ENCODE data around the gene NOX3. TPM values are rescaled to one million over a fixed set of nuclear protein-coding genes. Genes with fewer than 3 reads are reported as not detected.

NOX3 gene
- total RNA-seq, 1 experiment from 2014 or later: not detected

DNA sequence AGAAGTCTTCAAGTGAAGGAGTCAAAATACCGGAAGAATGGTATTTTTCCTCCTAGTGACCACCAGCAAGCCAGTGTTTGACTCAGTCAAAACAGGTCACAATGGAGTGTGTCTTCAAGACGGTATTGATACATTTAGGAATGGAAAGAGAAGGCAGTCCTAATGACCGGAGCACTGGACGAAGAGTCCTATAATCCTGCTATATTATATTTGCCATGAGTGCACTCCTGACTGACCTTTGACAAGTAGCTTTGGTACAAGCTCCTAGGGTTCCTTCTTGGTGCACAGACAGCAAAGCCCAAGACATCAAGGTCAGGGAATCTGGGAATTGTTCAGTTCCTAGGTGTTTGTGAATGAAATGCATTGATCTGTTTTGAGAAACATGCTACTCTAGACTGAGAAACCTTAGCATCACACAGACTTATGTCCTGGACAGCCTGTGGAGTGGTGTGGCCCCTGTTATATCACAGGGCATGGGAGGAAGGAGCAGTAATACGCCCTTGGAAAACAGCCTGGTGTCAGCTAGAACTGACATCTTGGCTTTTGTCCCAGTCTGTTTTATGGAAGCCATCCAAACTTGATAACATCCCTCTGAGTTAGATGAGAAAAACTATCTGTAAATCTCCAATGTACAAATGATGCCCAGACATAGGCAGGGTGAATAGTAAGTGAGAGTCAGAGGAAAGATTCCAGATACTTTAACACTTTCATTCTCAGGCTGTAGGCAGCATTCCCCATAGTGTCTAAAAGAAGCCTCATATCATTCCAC is 18.5 kb downstream of the NOX3 start:
- no peaks in the 10 kb centered on the region for H3K9me2 ChIP-seq (replicated peaks; ENCODE audit: insufficient read depth, low read length)
- H3K4me2 ChIP-seq (ENCODE audit: low read depth, low read length, poor library complexity, severe bottlenecking): no peak overlapping the region
- H3K79me2 ChIP-seq (ENCODE audit: low read length): no peaks in the 10 kb centered on the region
- no peaks in the 10 kb centered on the region for H3K4me1 ChIP-seq (ENCODE audit: low read length)
- no peaks in the 10 kb centered on the region for H3K36me3 ChIP-seq (ENCODE audit: insufficient read depth, low read length)
- no peak for DNase-seq
- H3K27me3 ChIP-seq (ENCODE audit: low read length): no peaks in the 10 kb centered on the region
- no peak overlapping the region for H3K4me3 ChIP-seq (ENCODE audit: low read length)
- H3K9ac ChIP-seq (ENCODE audit: low read length): no peak overlapping the region
- no peak overlapping the region for H3K27ac ChIP-seq (ENCODE audit: low read length)
- H4K20me1 ChIP-seq (ENCODE audit: insufficient read depth, low read depth, low read length): no peaks in the 10 kb centered on the region
- H2AFZ ChIP-seq (ENCODE audit: low read length): no peak overlapping the region
- H3K9me3 ChIP-seq (ENCODE audit: low read length): no peaks in the 10 kb centered on the region

DNA sequence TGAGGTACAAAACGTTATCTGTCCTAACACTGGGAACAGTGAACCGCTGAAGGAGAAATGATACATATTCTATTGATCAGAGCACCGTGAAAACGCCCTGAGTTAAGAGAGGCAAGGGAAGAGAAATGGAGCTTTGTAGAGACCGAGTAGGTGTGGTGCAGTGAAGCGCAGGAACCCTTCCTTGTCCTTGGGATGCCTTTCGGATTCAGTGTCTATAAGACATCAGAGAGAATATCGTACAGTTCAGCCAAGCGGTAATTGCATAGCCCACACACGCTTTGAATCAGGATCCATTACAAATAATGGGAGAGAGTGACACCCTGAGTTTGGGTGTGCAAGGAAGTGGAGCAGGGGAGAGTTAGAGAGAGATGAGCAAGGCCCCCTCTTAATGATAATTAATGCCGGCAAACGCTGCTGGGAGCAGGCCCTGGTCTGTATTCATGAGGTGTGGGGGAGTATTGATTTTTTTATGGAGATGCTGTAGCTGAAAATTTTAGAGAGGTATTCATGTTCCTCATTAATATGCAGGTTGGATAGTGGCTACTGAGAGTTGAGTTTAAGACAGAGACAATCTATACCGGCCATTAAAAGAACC is 20.7 kb downstream of the NOX3 start:
- Histone ChIP-seq H3K9ac (ENCODE audit: low read length) (no peak overlapping the region), H3K27me3 (ENCODE audit: low read length) (no peaks in the 10 kb centered on the region), H3K9me2 (replicated peaks; ENCODE audit: insufficient read depth, low read length) (no peaks in the 10 kb centered on the region), H4K20me1 (ENCODE audit: insufficient read depth, low read depth, low read length) (no peaks in the 10 kb centered on the region), H3K9me3 (ENCODE audit: low read length) (no peaks in the 10 kb centered on the region), H3K4me1 (ENCODE audit: low read length) (no peaks in the 10 kb centered on the region), H3K27ac (ENCODE audit: low read length) (no peak overlapping the region), H2AFZ (ENCODE audit: low read length) (no peak overlapping the region), H3K4me2 (ENCODE audit: low read depth, low read length, poor library complexity, severe bottlenecking) (no peak overlapping the region), H3K79me2 (ENCODE audit: low read length) (no peaks in the 10 kb centered on the region), H3K4me3 (ENCODE audit: low read length) (no peak overlapping the region), H3K36me3 (ENCODE audit: insufficient read depth, low read length) (no peaks in the 10 kb centered on the region)
- DNase-seq: no peak

- Histone ChIP-seq H3K36me3 (ENCODE audit: insufficient read depth, low read length) (no peaks in the 10 kb centered on the region), H3K27ac (ENCODE audit: low read length) (no peak overlapping the region), H4K20me1 (ENCODE audit: insufficient read depth, low read depth, low read length) (no peaks in the 10 kb centered on the region), H3K9me3 (ENCODE audit: low read length) (no peaks in the 10 kb centered on the region), H2AFZ (ENCODE audit: low read length) (no peak overlapping the region), H3K27me3 (ENCODE audit: low read length) (no peaks in the 10 kb centered on the region), H3K4me2 (ENCODE audit: low read depth, low read length, poor library complexity, severe bottlenecking) (no peak overlapping the region), H3K9ac (ENCODE audit: low read length) (no peak overlapping the region), H3K4me1 (ENCODE audit: low read length) (no peaks in the 10 kb centered on the region), H3K79me2 (ENCODE audit: low read length) (no peaks in the 10 kb centered on the region), H3K4me3 (ENCODE audit: low read length) (no peak overlapping the region), H3K9me2 (replicated peaks; ENCODE audit: insufficient read depth, low read length) (no peaks in the 10 kb centered on the region)
- no peak for DNase-seq
These were observed 21.5 kb downstream of the NOX3 start for GRCh38 chr6:155434096-155434495.

DNA sequence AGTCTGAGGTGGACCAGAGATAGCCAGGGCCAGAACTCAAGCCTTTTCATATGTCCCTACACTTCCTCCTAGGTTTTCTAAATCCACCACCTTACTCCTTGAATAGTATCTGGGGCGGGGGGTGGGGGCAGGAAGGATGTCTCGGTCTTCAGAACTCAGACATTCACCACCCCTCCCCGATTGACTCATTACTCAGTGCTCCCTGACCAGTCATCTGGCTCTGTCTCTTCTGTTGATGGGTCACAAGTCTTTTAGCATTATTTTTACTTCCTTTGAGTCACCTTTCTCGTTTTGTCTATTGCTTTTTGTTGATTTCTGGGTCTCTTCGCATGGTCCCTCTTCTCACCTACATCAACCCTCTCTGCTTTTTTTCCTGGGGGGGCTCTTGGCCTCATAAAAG is 23.3 kb downstream of the NOX3 start:
- H3K27me3 ChIP-seq (ENCODE audit: low read length): no peaks in the 10 kb centered on the region
- H3K4me1 ChIP-seq (ENCODE audit: low read length): no peaks in the 10 kb centered on the region
- H3K4me3 ChIP-seq (ENCODE audit: low read length): no peak overlapping the region
- H3K36me3 ChIP-seq (ENCODE audit: insufficient read depth, low read length): no peaks in the 10 kb centered on the region
- no peak for DNase-seq
- no peak overlapping the region for H3K4me2 ChIP-seq (ENCODE audit: low read depth, low read length, poor library complexity, severe bottlenecking)
- H2AFZ ChIP-seq (ENCODE audit: low read length): no peak overlapping the region
- H3K79me2 ChIP-seq (ENCODE audit: low read length): no peaks in the 10 kb centered on the region
- H3K9me3 ChIP-seq (ENCODE audit: low read length): no peaks in the 10 kb centered on the region
- no peak overlapping the region for H3K9ac ChIP-seq (ENCODE audit: low read length)
- no peaks in the 10 kb centered on the region for H4K20me1 ChIP-seq (ENCODE audit: insufficient read depth, low read depth, low read length)
- H3K27ac ChIP-seq (ENCODE audit: low read length): no peak overlapping the region
- H3K9me2 ChIP-seq (replicated peaks; ENCODE audit: insufficient read depth, low read length): no peaks in the 10 kb centered on the region

DNA sequence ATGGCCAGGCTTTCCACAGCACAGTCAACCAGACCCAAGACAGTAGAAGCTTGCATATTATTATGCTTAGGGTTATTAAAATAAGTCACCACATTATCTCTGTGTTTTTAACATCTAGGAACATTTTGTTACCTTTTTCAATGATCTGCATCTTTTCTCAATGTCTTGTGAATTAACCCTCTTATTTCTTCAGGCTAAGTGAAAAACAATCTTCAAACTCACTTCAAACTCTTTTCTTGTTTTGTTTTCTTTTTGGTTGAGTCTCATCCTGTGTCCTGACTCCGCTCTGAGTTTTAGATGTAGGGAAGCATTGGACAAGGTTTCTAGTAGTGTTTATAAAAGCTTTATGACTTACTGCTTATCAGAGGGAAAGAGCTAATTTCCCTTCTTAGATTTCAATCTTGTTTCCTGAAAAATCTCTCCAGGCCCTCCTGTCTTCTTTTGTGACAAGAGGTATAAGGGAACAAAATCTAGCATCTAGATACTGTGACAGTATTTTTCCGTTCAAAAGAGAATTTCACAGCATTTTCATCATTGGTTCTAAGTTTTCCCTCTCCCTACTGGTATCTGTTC is 26.2 kb downstream of the NOX3 start:
- H3K27ac ChIP-seq (ENCODE audit: low read length): no peak overlapping the region
- no peak overlapping the region for H3K9ac ChIP-seq (ENCODE audit: low read length)
- H3K4me1 ChIP-seq (ENCODE audit: low read length): no peaks in the 10 kb centered on the region; the same call in 1 of the 2 replicates
- no peak overlapping the region for H3K4me2 ChIP-seq (ENCODE audit: low read depth, low read length, poor library complexity, severe bottlenecking)
- H3K27me3 ChIP-seq (ENCODE audit: low read length): no peaks in the 10 kb centered on the region
- H3K4me3 ChIP-seq (ENCODE audit: low read length): no peak overlapping the region
- no peaks in the 10 kb centered on the region for H4K20me1 ChIP-seq (ENCODE audit: insufficient read depth, low read depth, low read length)
- no peaks in the 10 kb centered on the region for H3K9me3 ChIP-seq (ENCODE audit: low read length)
- H3K36me3 ChIP-seq (ENCODE audit: insufficient read depth, low read length): no peaks in the 10 kb centered on the region
- no peaks in the 10 kb centered on the region for H3K9me2 ChIP-seq (replicated peaks; ENCODE audit: insufficient read depth, low read length)
- no peak overlapping the region for H2AFZ ChIP-seq (ENCODE audit: low read length)
- no peaks in the 10 kb centered on the region for H3K79me2 ChIP-seq (ENCODE audit: low read length)
- DNase-seq: no peak

DNA sequence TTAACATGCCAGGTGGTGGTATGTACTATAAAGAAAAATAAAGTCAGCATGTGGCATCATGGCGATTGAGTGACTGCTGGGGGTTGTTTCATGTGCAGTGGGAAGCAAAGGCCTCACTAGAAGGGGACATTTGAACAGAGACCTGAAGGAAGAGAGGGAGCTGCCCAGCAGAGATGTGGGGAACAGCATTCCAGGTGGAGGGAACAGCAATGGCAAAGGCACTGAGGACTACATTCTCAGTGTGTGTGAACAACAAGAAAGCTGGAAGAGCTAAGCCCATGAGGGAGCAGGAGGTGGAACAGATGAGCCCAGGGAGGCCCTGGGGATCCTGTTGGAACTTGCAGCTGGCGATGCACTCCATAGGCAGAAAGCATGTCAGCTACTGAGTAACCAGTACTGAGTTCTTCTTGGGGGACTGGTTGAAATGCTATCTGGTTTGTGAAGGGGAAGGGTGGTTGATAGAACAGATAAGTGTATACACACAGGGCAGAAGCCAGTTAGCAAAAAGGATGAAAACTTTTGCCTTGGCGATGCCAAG is 29.2 kb downstream of the NOX3 start:
- H3K36me3 ChIP-seq (ENCODE audit: insufficient read depth, low read length): no peaks in the 10 kb centered on the region
- H3K4me2 ChIP-seq (ENCODE audit: low read depth, low read length, poor library complexity, severe bottlenecking): no peak overlapping the region
- no peak overlapping the region for H3K27ac ChIP-seq (ENCODE audit: low read length)
- no peak overlapping the region for H3K9ac ChIP-seq (ENCODE audit: low read length)
- peaks cover 3% of the 10 kb centered on the region; the same call in 1 of the 2 replicates for H3K4me1 ChIP-seq (ENCODE audit: low read length)
- DNase-seq: no peak
- no peak overlapping the region for H2AFZ ChIP-seq (ENCODE audit: low read length)
- H3K4me3 ChIP-seq (ENCODE audit: low read length): no peak overlapping the region
- H4K20me1 ChIP-seq (ENCODE audit: insufficient read depth, low read depth, low read length): no peaks in the 10 kb centered on the region
- no peaks in the 10 kb centered on the region for H3K9me2 ChIP-seq (replicated peaks; ENCODE audit: insufficient read depth, low read length)
- H3K79me2 ChIP-seq (ENCODE audit: low read length): no peaks in the 10 kb centered on the region
- no peaks in the 10 kb centered on the region for H3K27me3 ChIP-seq (ENCODE audit: low read length)
- H3K9me3 ChIP-seq (ENCODE audit: low read length): no peaks in the 10 kb centered on the region

DNA sequence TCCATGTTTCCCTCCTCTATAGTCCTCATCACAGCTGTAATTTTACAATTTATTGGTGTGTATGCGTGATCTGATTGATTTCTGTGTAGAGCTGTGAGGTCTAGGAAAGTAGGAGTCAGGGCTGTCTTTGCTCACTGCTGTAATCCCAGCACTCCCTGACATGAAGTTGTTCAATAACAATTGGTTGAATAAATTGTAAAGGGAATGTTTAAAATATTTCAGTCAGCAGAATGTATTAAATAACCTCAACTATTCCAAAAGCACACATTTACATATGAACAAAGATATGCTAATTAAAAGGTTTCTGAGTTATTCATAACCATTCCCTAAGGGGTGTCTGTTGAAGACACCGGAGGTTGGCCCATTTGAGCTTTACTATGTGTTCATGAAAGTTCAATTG is 31.5 kb downstream of the NOX3 start:
- no peak overlapping the region for H2AFZ ChIP-seq (ENCODE audit: low read length)
- no peak overlapping the region for H3K4me2 ChIP-seq (ENCODE audit: low read depth, low read length, poor library complexity, severe bottlenecking)
- no peaks in the 10 kb centered on the region for H3K9me2 ChIP-seq (replicated peaks; ENCODE audit: insufficient read depth, low read length)
- peaks cover 18% of the 10 kb centered on the region for H3K4me1 ChIP-seq (ENCODE audit: low read length)
- no peaks in the 10 kb centered on the region for H3K79me2 ChIP-seq (ENCODE audit: low read length)
- H3K36me3 ChIP-seq (ENCODE audit: insufficient read depth, low read length): no peaks in the 10 kb centered on the region
- no peak overlapping the region for H3K27ac ChIP-seq (ENCODE audit: low read length)
- DNase-seq: no peak
- no peaks in the 10 kb centered on the region for H3K27me3 ChIP-seq (ENCODE audit: low read length)
- H3K9me3 ChIP-seq (ENCODE audit: low read length): no peaks in the 10 kb centered on the region
- H3K9ac ChIP-seq (ENCODE audit: low read length): no peak overlapping the region
- no peak overlapping the region for H3K4me3 ChIP-seq (ENCODE audit: low read length)
- H4K20me1 ChIP-seq (ENCODE audit: insufficient read depth, low read depth, low read length): no peaks in the 10 kb centered on the region

DNA sequence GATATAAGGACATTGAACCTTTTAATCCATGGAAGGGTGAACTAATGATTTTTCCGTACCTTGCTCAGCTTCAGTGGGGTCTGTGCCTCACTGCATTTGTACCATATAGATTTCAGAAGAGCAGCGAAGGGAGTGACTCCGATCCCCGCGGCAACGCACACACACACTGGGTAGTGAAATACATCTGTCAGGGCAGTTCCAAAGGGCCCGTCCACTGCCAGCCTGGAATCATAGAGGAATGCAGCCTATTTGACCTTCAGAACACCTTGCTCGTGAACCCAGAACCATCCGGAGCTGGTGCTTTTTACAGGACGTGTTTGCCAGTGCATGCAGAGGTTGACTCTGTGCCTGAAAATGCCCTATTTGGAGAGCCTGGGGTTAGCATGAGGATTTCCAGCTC is 33.0 kb downstream of the NOX3 start:
- H3K9me2 ChIP-seq (replicated peaks; ENCODE audit: insufficient read depth, low read length): no peaks in the 10 kb centered on the region
- H3K4me1 ChIP-seq (ENCODE audit: low read length): peaks cover 34% of the 10 kb centered on the region
- H3K27me3 ChIP-seq (ENCODE audit: low read length): no peaks in the 10 kb centered on the region
- H3K4me2 ChIP-seq (ENCODE audit: low read depth, low read length, poor library complexity, severe bottlenecking): no peak overlapping the region
- DNase-seq: no peak
- no peak overlapping the region for H3K4me3 ChIP-seq (ENCODE audit: low read length)
- no peak overlapping the region for H2AFZ ChIP-seq (ENCODE audit: low read length)
- H3K27ac ChIP-seq (ENCODE audit: low read length): no peak overlapping the region
- no peak overlapping the region for H3K9ac ChIP-seq (ENCODE audit: low read length)
- H3K36me3 ChIP-seq (ENCODE audit: insufficient read depth, low read length): no peaks in the 10 kb centered on the region
- H4K20me1 ChIP-seq (ENCODE audit: insufficient read depth, low read depth, low read length): no peaks in the 10 kb centered on the region
- H3K9me3 ChIP-seq (ENCODE audit: low read length): no peaks in the 10 kb centered on the region
- H3K79me2 ChIP-seq (ENCODE audit: low read length): no peaks in the 10 kb centered on the region
